Lower lobe of right lung (tissue), 2 donors: ENCODE measurements around the gene ARIH1. TPM values are rescaled to one million over a fixed set of nuclear protein-coding genes. Genes with fewer than 3 reads are reported as not detected.

Experiments used
- ATAC-seq, 2 donors: fragments of 200-7000 bp; cut with Tn5 transposase; one replicate each; pipeline ENCODE4 v1.9.1; 2020 to 2022; ENCODE audit warnings: mild to moderate bottlenecking in 2 of 2, moderate library complexity in 2 of 2
- DNase-seq: peaks from one replicate; pipeline ENCODE4 v3.0.0-alpha.2; 2020
- H3K27ac ChIP-seq: fragments of 200-600 bp; one replicate; pipeline ENCODE4 v1.8.0; 2022
- H3K27me3 ChIP-seq: fragments of 200-600 bp; one replicate; pipeline ENCODE4 v1.8.0; 2022; ENCODE audit warnings: low read depth
- H3K36me3 ChIP-seq: fragments of 200-600 bp; one replicate; pipeline ENCODE4 v1.8.0; 2022; ENCODE audit warnings: mild to moderate bottlenecking
- H3K4me1 ChIP-seq: fragments of 200-600 bp; one replicate; pipeline ENCODE4 v1.8.0; 2022
- H3K4me3 ChIP-seq: fragments of 200-600 bp; one replicate; pipeline ENCODE4 v1.8.0; 2022; ENCODE audit warnings: mild to moderate bottlenecking
- H3K9me3 ChIP-seq: fragments of 200-600 bp; one replicate; pipeline ENCODE4 v1.8.0; 2022
- CTCF ChIP-seq: fragments of 200-600 bp; IDR thresholded peaks from one replicate; pipeline ENCODE4 v1.8.0; 2022; ENCODE audit warnings: antibody characterized with exemption, mild to moderate bottlenecking
- intact Hi-C: fragments of 100-400 bp; cut with DNase I; formaldehyde crosslinking; loops from one replicate; pipeline ENCODE4 v1.11.0; 2022
- total RNA-seq: library from RNA; stranded (reverse); fragmentation: NEBNext Ultra II Directional; extraction: Animal tissue kit (Norgen Biotek cat#: 25700); gene quantifications from one replicate; pipeline ENCODE4 v1.2.1, GENCODE V29; 2021
- donor health status: DM: no; HTN: yes; CAD: no; lungs with severe emphysema.

The ARIH1 gene
- total RNA-seq, 1 donor from 2014 or later: 149 TPM

DNA sequence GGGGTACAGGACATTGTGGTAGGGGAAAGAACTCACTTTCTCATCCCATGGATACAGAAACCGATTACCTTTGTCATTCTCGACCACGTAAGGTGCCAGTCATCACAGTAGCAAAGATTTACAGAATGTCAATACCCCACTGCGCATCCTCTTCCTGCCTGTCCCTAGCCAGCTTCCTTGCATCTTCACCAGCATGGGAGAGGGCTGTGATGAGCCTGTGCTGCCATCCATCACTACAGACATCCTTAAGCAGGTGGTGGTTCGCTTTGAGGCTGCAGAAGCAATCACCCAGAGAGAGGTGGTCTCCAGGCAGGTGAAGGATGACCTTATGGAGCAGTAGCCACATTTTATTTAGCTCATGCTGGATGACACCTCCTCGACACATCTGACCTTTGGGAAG, 23.3 kb upstream of the ARIH1 start:
- Histone ChIP-seq H3K9me3 (no peaks in the 10 kb centered on the region), H3K4me3 (no peak overlapping the region), H3K27ac (no peak overlapping the region), H3K4me1 (no peaks in the 10 kb centered on the region), H3K36me3 (no peaks in the 10 kb centered on the region), H3K27me3 (no peaks in the 10 kb centered on the region)
- DNase-seq: no peak
- intact Hi-C loops: no loop called here
- ATAC-seq: no peak
- no peak for TF ChIP-seq CTCF

DNA sequence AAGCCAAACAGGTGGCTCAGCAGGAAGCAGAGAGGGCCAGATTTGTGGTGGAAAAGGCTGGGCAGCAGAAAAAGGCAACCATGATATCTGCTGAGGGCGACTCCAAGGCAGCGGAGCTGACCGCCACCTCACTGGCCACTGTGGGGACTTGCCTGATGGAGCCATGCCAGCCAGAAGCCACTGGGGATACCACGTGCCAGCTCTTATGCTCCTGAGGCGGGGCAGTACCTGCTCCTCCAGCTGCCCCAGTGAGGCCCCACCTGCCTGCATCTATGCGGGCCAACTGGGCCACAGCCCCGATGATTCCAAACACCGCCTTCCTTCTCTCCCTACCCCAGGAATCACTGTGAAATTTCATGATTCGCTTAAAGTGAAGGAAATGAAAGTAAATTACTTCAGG, 22.9 kb upstream of the ARIH1 start:
- Histone ChIP-seq H3K4me3 (no peak overlapping the region), H3K9me3 (no peaks in the 10 kb centered on the region), H3K36me3 (no peaks in the 10 kb centered on the region), H3K27ac (no peak overlapping the region), H3K27me3 (no peaks in the 10 kb centered on the region), H3K4me1 (no peaks in the 10 kb centered on the region)
- ATAC-seq (no peak), DNase-seq (no peak)
- TF ChIP-seq CTCF: no peak
- intact Hi-C loops: no loop called here

GRCh38 chr15:72456684-72457083, 17.4 kb upstream of the ARIH1 start:
- DNase-seq (no peak), ATAC-seq (no peak)
- TF ChIP-seq CTCF: no peak
- H3K27me3 ChIP-seq: no peaks in the 10 kb centered on the region
- no peaks in the 10 kb centered on the region for H3K36me3 ChIP-seq
- H3K4me3 ChIP-seq: no peak overlapping the region
- H3K9me3 ChIP-seq: no peaks in the 10 kb centered on the region
- H3K27ac ChIP-seq: no peak overlapping the region
- intact Hi-C loops: no loop called here
- H3K4me1 ChIP-seq: no peaks in the 10 kb centered on the region

- DNase-seq: no peak
- no peak for TF ChIP-seq CTCF
- H3K27ac ChIP-seq: no peak overlapping the region
- H3K9me3 ChIP-seq: no peaks in the 10 kb centered on the region
- no peak for ATAC-seq
- H3K27me3 ChIP-seq: no peaks in the 10 kb centered on the region
- no peaks in the 10 kb centered on the region for H3K36me3 ChIP-seq
- intact Hi-C loops: no loop called here
- no peaks in the 10 kb centered on the region for H3K4me1 ChIP-seq
- H3K4me3 ChIP-seq: no peak overlapping the region
Observed at GRCh38 chr15:72460402-72460801, 13.7 kb upstream of the ARIH1 start.

- Histone ChIP-seq H3K27ac (peak overlapping the region; percentile 32), H3K4me1 (no peaks in the 10 kb centered on the region), H3K4me3 (no peak overlapping the region), H3K9me3 (no peaks in the 10 kb centered on the region), H3K36me3 (no peaks in the 10 kb centered on the region), H3K27me3 (no peaks in the 10 kb centered on the region)
- intact Hi-C loops: no loop called here
- TF ChIP-seq CTCF: no peak
- ATAC-seq: no peak
- DNase-seq: no peak
Observed at GRCh38 chr15:72463702-72464101, 10.4 kb upstream of the ARIH1 start.

GRCh38 chr15:72464251-72464650, 9.9 kb upstream of the ARIH1 start:
- intact Hi-C loops: no loop called here
- H3K27me3 ChIP-seq: no peaks in the 10 kb centered on the region
- DNase-seq (no peak), ATAC-seq (no peak)
- H3K9me3 ChIP-seq: no peaks in the 10 kb centered on the region
- peak overlapping the region; percentile 32 for H3K27ac ChIP-seq
- H3K4me1 ChIP-seq: no peaks in the 10 kb centered on the region
- H3K4me3 ChIP-seq: peak overlapping the region; percentile 15
- no peak for TF ChIP-seq CTCF
- no peaks in the 10 kb centered on the region for H3K36me3 ChIP-seq
